ENCODE measurements around the gene KCNE1. TPM values are rescaled to one million over a fixed set of nuclear protein-coding genes. Genes with fewer than 3 reads are reported as not detected.
"Not testable (repeated sequence)": the region's sequence is repeated elsewhere in the genome, so short reads cannot be mapped to it uniquely, and the experiment has no call there.

The KCNE1 gene
- total RNA-seq, 1 donor from 2014 or later, result 0.32 TPM

GRCh38 chr21:34558166-34558565 is 46.2 kb upstream of the KCNE1 start:
- peaks cover 55% of the 10 kb centered on the region for H3K4me1 Mint-ChIP-seq (ENCODE audit: low read depth)
- no peak for DNase-seq (ENCODE audit: low spot score)
- no peaks in the 10 kb centered on the region for H3K9me3 Mint-ChIP-seq (ENCODE audit: low read depth)
- no peak overlapping the region for H3K4me3 Mint-ChIP-seq (ENCODE audit: unreplicated experiment)
- H3K27ac Mint-ChIP-seq (ENCODE audit: unreplicated experiment), result no peak overlapping the region
- H3K27me3 Mint-ChIP-seq (ENCODE audit: low read depth), result no peaks in the 10 kb centered on the region
- TF ChIP-seq, protein P1, sequence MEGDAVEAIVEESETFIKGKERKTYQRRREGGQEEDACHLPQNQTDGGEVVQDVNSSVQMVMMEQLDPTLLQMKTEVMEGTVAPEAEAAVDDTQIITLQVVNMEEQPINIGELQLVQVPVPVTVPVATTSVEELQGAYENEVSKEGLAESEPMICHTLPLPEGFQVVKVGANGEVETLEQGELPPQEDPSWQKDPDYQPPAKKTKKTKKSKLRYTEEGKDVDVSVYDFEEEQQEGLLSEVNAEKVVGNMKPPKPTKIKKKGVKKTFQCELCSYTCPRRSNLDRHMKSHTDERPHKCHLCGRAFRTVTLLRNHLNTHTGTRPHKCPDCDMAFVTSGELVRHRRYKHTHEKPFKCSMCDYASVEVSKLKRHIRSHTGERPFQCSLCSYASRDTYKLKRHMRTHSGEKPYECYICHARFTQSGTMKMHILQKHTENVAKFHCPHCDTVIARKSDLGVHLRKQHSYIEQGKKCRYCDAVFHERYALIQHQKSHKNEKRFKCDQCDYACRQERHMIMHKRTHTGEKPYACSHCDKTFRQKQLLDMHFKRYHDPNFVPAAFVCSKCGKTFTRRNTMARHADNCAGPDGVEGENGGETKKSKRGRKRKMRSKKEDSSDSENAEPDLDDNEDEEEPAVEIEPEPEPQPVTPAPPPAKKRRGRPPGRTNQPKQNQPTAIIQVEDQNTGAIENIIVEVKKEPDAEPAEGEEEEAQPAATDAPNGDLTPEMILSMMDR (IDR thresholded peaks at IDR 0.05), result no peak
- H3K36me3 Mint-ChIP-seq (ENCODE audit: low read depth), result no peaks in the 10 kb centered on the region

DNA sequence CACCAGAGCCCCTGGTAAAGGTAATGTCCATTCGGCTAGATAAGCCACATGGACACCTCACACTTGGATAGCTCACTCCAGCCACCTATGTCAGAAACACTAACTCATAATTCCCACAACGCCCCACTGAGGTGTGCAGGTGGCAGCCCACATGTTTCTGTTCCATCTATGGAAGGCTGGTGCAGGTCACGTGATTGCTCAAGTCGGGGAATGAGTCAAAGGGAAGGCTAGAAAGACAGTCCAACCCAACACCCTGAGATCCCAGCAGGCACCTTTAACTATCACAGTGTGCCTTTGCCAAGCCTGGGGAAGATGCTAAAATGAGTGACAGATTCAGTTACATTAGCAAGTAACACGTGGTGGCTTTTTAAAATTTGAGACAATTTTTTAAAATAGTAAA is 45.3 kb upstream of the KCNE1 start:
- H3K27ac Mint-ChIP-seq (ENCODE audit: unreplicated experiment), result no peak overlapping the region
- TF ChIP-seq, protein P1 (IDR thresholded peaks at IDR 0.05), result no peak
- no peaks in the 10 kb centered on the region for H3K36me3 Mint-ChIP-seq (ENCODE audit: low read depth)
- no peak overlapping the region for H3K4me3 Mint-ChIP-seq (ENCODE audit: unreplicated experiment)
- H3K27me3 Mint-ChIP-seq (ENCODE audit: low read depth), result no peaks in the 10 kb centered on the region
- H3K9me3 Mint-ChIP-seq (ENCODE audit: low read depth), result no peaks in the 10 kb centered on the region
- DNase-seq (ENCODE audit: low spot score), result no peak
- peaks cover 64% of the 10 kb centered on the region for H3K4me1 Mint-ChIP-seq (ENCODE audit: low read depth)

DNA sequence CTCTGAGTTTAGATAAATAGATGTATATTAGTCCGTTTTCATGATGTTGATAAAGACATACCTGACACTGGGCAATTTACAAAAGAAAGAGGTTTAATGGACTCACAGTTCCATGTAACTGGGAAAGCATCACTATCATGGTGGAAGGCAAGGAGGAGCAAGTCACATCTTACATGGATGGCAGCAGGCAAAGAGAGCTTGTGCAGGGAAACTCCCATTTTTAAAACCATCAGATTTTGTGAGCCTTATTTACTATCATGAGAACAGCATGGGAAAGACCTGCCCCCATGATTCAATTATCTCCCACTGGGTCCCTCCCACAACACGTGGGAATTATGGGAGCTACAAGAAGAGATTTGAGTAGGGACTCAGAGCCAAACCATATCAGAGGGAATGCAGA is 42.7 kb upstream of the KCNE1 start:
- H3K27ac Mint-ChIP-seq (ENCODE audit: unreplicated experiment); H3K36me3 Mint-ChIP-seq (ENCODE audit: low read depth); DNase-seq (ENCODE audit: low spot score); H3K4me3 Mint-ChIP-seq (ENCODE audit: unreplicated experiment); H3K9me3 Mint-ChIP-seq (ENCODE audit: low read depth); H3K27me3 Mint-ChIP-seq (ENCODE audit: low read depth): not testable (repeated sequence)
- H3K4me1 Mint-ChIP-seq (ENCODE audit: low read depth), result peaks cover 56% of the 10 kb centered on the region

DNA sequence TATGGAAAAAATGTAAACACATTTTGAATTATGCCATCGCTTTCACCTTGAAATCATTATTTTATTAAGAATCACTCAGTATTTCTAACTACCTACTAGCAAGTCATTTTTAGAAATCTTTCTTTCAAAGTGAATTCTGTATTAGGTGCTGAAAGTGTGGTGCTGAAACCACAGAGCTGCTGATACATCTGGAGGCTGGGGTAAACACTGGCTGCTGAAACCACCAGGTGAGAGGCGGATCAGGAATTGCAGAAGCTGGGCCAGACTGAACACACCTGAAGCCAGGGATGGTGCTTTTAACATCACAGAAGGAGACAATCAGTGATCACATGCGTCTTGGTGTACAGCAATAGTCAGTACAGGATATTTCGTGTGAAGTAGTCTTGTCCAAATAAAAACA is 42.2 kb upstream of the KCNE1 start:
- Mint-ChIP-seq H3K36me3 (ENCODE audit: low read depth) (no peaks in the 10 kb centered on the region), H3K27me3 (ENCODE audit: low read depth) (no peaks in the 10 kb centered on the region), H3K4me3 (ENCODE audit: unreplicated experiment) (no peak overlapping the region), H3K9me3 (ENCODE audit: low read depth) (no peaks in the 10 kb centered on the region), H3K27ac (ENCODE audit: unreplicated experiment) (peak overlapping the region; percentile 94), H3K4me1 (ENCODE audit: low read depth) (peaks cover 52% of the 10 kb centered on the region)
- no peak for DNase-seq (ENCODE audit: low spot score)
- TF ChIP-seq, protein P1 (IDR thresholded peaks at IDR 0.05), result no peak

DNA sequence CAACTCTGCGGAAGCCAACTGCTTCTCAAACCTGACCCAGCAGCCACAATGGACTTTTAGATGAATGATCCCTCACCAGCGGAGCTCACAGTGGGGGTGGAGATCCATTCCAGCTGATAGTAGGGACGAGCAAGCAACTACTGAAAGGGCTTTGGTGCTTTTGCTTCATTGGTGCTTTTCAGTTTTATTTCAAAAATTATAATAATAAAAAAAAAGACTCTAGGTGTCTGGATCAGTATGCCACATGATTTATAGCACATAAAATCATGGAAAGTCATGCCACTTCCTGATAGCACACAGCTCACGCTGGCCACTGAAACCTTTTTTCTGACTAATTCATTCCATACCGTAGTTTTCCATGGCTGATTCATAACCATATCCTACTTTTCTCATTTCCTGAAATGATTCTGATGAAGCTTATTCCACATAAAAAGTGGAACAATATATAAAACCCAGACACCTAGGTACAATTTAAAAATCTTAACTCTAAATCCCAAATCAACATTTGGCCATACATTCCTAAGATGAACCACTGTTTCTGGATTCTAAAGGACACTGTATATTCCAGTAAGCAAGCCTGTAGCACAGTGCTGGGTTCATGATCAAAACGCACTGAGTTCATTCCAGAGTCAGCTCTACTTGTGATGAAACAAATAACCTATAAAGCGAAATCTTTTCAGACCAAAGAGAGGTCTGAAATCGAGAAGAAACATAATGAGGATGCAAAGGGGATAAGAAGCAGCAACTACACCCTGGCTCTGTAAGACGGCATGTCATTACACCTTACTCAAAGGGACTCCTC is 41.3 kb upstream of the KCNE1 start:
- peak overlapping the region; percentile 94 for H3K27ac Mint-ChIP-seq (ENCODE audit: unreplicated experiment)
- peaks cover 43% of the 10 kb centered on the region for H3K4me1 Mint-ChIP-seq (ENCODE audit: low read depth)
- no peaks in the 10 kb centered on the region for H3K9me3 Mint-ChIP-seq (ENCODE audit: low read depth)
- peak overlapping the region; percentile 64 for H3K4me3 Mint-ChIP-seq (ENCODE audit: unreplicated experiment)
- TF ChIP-seq, protein P1 (IDR thresholded peaks at IDR 0.05), result no peak
- no peaks in the 10 kb centered on the region for H3K27me3 Mint-ChIP-seq (ENCODE audit: low read depth)
- H3K36me3 Mint-ChIP-seq (ENCODE audit: low read depth), result no peaks in the 10 kb centered on the region
- no peak for DNase-seq (ENCODE audit: low spot score)
